HG02763 (cell line): ENCODE measurements around the gene CAMKV.
"Not testable (repeated sequence)": the region's sequence is repeated elsewhere in the genome, so short reads cannot be mapped to it uniquely, and the experiment has no call there.

ENCODE experiments used
- ATAC-seq: cut with Tn5 transposase; IDR thresholded peaks from one replicate; pipeline ENCODE4 v1.9.1; 2021; ENCODE audit warnings: mild to moderate bottlenecking, moderate library complexity; ENCODE audit not compliant: unreplicated experiment

The CAMKV gene

DNA sequence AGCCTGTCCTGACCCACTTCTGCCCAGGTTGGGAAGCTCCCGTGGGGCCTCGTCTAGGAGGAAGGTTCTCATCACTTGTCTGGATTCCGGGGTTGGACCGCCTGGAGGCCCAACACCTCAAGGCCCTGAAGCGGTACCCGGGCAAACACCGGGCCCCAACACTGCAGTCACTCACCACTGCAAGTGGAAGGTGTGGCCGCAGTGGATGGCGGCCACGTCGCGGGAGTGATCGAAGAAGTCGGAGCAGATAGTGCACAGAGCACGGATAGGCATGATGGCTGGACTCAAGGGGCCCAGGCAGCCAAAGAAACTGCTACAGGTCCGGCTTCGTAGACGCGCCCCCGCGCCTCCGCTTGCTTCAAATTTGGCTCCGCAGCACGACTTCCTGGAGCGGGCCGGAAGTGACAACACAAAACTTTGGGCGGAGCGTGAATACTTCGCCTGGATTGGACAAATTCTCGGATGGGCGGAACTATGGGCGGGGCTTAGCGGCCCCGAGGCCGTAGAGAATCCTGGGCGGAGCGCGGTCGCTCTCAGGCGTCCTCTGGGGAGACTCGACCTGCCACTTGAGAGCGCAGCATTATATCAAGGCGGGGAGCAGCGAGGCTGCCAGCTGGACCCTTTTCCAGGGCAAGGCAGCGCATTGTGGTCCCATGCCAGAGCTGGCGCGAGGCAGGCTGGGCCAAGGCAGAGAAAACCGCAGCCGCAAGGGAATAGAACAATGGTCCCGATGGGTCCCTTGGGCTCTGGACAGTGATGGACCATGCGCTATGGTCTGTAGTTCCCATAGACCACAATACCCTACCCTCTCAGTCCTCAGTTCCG is 13.3 kb downstream of the CAMKV start, which contains the start of gene TRAIP:
TRAIP (minus strand) TSS at position 384 of the 825 bp plus-strand sequence; CDS start at position 273, 111 bp downstream.
- ATAC-seq, result peak; percentile 96

DNA sequence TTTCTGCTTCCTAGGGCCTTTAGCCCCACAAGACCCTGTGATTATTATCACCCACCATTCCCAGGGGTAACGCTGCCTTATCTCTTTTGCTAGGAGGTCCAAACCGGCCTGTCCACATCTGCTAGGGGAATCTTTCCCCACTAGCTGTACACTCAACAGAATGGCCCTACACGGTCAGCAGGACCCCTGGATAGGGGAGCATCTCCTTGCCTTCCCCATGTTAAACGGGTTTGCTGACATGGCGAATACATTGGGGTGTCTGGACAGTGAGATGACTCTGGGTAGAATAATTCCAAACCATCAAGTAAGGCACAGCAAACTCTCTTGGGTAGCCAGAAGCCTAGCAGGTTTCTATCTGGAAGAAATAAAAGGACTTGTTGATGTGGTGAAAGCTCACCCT is 14.0 kb downstream of the CAMKV start:
- no peak for ATAC-seq

DNA sequence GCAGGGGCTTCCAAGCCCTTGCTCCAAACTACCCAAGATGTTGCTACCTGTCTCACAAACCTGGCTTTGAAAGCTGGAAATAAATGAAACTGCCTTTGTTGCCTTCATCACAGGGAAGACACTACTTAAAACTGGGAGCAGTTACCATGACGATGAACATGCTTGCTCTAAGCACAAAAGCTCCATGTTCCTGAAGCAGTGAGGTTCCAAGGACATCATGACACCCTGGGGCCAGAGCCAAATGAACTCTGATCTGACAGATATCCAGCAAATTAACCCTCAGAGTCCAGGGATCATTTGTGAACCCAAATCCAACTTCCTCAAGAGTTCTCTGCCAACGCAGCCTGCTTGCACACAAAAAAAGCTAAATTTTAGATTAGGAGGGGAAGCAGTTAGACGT is 24.0 kb downstream of the CAMKV start:
- ATAC-seq, result no peak

DNA sequence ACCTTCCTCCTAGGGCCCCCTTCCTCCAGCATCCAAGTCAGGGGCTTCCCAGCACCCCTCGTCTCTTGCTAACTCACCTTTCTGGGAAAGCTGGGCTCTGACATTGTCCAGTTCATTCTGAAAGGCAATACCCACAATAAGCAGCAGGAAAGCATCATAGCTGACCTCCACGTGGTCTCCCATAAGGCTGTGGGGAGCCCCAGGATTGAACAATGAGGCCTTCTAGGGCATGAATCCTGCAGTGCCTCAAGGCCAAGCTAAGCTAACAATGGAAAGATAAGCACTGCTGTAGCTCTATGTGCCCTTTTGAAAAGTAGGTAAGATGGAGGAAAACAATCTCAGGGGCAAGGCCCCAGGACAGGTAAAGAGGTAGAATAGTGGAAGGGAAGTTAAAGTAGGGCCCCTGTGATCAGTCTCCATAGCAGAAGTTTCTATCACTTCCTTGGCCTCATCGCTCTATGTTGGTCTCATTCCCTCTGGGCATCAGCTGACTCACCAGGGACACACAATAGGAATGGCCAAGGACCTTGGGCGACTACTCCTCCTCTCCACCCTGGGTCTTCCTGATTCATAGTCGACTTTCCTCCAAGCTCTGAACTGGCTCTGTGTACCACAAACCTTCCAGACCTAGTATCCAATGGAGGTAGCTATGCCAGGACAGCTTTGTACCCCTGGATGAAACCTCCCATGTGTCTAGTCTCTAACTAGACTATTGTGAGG is 25.1 kb downstream of the CAMKV start:
- no peak for ATAC-seq

DNA sequence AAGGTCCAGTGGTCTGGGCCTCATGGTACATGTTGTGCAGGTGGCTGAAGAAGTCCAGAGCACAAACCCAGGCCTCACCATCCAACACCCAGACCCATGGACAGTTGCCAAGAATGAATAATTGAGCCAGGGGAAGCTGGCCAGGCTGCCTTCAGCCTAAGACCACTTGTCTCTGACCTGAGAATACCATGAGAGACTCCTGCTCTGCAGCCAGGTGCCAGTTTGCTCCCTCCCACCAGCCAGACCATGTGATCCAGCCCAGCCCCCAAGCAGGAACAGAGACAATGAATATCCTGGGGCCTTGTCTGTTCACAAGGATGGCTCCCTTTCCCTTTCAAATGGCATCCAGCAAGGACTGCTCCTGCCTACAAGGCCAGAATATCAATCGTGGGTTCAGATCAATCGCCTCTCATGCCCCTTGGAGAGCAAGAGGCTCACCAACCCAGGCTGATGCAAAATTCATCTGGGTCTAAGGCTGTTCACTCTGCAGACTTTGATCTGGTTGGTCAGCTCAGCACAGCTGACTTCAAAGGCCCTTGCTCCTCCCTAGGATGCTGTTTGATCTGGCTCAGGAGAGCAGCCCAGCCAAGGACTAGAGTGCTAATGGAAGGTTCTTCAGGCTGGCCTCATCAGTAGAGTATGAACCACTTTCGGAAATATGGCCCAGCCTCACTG is 26.7 kb downstream of the CAMKV start:
- no peak for ATAC-seq

DNA sequence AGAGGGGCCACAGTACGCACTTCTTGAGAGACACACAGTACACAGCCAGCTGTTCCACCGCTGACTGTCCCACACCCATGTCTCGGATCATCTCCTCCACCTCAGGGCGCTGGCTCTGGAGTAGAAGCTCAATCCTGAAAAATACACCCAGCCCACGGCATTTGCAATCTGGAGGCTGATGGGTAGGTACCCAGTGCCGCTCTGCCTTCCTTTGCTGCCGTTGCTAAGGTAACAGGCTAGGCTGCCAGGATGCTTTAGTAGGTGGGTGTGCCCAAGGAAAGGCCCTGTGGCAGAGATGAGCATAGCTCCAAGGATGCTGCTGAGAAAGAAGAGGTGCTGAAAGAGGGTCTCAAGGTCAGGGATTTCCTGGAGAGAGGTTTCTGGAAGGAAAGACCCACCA is 27.9 kb downstream of the CAMKV start:
- no peak for ATAC-seq

DNA sequence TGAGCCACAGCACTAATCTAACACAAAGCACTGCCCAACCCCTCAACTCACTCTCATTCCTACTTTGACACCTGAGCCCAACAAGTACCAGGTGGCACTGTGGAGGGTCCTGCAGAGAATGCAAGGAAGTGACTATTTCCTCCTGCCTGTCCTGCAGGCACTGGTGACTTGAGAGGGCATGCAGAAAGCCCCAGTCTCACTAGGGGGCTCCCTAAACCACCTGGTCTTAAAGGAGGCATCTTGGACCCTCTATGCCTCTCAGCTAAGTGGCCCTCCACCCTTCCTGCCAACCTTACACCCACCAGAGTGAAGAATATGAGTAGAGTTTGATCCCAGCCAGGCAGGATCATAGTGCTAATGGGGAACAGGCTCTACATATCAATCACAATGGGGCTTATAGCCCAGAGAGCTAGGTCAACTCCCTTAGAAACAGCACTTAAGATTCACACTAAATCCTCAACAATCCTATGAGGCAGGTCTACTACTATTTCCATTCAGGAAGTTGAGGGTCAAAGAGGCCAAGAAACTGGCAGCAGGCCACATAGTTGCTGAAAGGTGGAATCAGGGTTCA is 28.5 kb downstream of the CAMKV start:
- no peak for ATAC-seq

DNA sequence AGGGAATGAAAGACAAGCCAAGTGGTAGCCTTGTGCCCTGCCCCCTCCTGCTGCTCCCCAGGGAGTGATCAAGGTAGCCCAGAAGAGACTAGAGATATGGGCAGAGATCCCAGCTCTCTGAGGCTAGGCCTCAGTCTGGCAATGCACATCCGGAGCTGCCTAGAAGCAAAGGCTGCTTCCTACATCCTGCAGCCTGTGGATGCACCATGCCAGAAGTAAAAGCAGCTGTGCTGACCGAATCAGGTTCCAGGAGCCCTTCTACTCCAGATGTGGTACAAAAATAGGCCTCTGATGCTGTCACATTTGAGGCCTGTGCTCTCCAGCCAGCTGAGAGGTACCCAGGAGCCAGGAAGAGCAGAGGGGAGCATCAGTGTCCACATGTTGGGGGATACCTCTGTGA is 29.3 kb downstream of the CAMKV start:
- ATAC-seq, result no peak

DNA sequence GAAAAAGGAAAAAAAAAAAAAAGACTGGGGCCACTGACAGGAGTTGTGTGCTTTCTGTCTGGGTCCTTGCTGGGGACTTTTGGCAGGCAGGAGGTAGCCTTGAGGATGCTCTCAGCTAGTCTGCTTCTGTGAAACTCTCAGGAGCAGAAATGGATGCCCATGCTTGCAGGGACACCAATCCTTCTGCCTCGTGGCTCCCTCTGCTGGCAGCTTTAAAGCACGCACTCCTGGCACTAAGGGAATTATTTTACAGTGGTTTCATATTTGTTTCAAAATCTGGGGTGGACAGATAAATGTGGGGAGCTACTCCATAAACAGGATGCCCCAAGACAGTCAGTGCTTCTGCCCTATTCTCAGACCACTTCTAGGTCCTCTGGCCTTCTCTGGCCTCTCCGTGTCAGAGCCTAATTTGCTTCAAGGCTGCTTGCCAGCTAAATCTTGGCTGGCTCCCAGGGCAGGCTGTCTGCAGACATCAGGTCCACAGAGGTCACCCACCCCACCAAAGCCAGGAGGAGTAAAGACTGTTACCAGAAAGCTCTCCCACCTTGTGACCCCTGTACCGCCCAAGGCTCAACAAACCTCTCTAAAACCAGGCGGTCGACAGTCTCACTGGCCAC is 30.4 kb downstream of the CAMKV start:
- no peak for ATAC-seq

DNA sequence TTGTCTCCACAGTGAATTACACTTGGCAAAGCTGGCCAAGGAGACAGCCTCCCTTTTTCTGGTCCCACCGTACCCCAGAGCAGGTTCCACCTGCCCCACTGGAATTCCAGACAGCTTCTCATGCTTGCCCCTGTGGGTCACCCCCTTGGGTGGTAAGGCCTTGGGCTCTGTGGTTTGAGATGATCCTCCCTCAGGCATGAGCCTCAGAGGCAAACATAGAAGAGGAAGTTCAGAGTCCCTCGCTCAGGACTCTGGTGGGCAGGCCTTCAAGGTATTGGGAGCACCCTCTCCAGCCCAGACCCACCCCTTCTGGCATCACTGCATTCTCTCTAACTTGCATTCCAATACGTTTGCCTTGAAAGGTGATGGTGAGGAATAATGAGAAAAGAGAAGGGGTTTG is 38.4 kb downstream of the CAMKV start:
- no peak for ATAC-seq

DNA sequence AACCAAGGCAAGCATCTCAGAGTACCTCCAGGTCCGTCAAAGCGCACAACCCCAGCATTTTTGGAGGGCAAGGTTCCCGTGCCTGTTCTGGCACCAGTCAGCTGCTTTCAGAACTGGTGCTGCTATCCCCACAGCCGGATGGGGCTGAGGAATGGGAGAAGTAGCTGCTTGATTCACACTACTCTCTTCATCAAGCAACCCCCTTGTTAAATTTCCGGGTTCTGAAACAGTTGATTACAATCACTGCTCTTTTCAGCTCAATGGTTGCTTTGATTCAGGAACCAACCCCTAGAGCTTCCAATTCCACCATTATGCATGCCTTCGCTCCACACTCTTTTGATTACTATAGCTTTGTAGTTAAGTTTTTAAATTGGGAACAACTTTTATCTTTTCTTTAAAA is 43.7 kb downstream of the CAMKV start:
- ATAC-seq, result no peak

DNA sequence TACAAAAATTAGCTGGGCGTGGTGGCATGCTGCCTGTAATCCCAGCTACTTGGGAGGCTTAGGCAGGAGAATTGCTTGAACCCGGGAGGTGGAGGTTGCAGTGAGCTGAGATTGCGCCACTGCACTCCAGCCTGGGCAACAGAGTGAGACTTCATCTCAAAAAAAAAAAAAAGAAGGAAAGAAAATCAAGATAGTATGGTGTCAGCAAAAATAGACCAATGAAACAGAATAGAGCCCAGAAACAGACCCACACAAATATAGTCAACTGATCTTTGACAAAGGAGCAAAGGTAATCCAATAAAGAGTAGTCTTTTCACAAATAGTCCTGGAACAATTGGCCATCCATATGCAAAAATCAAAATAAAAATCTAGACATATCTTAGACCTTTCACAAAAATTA is 46.6 kb downstream of the CAMKV start:
- ATAC-seq, result not testable (repeated sequence)

DNA sequence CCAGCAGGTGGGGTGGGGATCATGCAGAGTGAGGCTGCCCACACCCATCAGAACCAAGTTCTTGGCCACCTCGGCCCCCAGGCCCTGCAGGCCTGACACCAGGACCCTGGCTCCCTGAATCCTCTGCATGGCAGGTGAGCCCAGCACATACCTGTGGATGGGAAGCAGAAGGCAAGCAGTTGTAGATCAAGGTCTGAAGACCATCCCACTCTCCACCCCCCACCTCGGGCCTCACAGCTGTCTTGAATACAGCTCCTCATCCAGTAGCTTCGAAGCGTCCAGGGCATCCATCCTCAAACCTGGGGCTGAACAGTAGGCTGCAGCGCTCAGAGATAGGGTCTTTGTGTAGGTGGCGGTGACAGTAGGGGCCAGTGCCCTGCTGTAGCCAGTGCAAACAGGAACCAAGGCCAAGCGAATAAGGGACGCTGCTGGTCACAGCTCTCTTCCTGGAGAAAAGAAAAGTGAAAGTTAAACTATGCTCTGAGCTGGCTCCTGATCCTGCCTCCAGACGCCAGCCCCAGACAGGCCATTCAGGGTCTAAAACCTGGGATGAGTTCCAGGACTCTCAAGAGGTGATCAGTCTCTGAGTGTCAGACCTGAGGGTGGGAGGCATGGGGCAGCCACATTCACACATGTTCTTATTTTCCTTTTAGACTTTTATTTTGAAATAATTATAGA is 56.1 kb downstream of the CAMKV start, which contains the start of gene UBA7:
UBA7 (minus strand) TSS at position 457 of the 678 bp plus-strand sequence; CDS start at position 291, 166 bp downstream.
- ATAC-seq, result no peak

DNA sequence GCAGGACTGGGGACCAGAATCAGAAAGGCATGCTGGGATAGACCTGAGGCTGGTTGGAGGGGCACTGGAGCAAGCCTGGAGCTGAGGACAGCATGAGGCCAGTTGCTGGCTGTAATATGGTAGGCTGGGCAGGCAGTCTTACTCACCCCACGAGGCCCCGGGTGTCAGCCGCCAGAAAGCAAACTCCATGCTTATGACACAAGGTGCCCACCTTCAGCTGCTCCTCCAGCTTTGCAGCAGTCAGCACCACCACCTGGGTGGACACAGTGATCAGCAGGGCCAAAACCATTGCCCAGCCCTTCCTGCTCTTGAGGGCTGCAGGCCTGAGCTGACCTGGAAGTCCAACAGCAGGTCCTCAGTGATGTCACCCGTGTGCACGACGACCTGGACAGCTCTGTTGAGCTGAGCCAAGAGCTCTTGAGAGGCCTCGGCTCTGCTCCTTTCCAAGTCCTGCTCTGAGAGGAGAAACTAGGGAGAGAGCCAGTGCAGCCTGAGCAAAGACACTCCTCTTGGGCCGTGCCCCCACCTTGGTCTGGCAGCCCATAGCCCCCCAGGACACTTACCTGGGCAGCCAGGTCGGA is 56.7 kb downstream of the CAMKV start:
- no peak for ATAC-seq
